GM21529 (cell line): ENCODE measurements around the gene TRAM2.

ENCODE experiments used
- ATAC-seq: cut with Tn5 transposase; IDR thresholded peaks from one replicate; pipeline ENCODE4 v1.9.1; 2021; ENCODE audit not compliant: unreplicated experiment

Gene TRAM2

DNA sequence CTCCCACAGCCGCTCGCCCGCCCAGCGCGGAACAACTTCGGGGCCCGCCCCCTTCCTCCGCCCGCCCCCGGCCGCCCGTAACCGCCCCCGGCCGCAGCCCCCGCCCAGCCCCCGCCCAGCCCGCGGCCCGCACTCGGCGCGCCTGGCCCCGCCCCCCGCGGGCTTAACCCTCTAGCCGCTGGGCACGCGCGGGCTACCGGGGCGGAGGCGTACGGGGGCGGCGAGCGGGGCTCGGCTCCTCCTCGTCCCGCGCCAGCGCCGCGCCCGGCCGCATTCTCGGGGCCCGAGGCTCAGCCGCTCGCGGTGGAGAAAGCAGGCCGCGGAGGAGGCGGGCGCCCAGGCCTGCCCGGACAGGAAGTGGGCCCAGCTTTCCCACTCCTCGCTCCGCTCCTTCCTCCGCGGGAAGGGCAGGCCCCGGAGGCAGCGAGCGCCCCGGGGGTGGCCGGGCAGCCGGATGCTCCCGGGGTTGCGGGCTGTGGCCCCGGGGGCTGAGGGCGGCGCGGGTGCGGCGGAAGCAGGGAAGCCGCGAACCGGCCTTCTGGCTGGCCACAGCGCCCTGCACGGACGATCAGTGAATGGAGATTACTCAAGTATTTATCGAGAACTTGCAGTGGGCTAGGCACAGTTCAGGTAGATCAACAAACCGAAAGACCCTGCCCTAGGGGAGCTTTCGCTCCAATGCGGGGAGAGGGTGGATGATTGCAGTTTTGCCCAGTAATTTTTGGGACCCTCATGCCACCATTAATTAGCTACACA is at the start of gene TRAM2:
Gene TRAM2 (minus strand): TSS at position 39 of the 756 bp plus-strand sequence. CDS start 145 bp downstream, outside the sequence.
- ATAC-seq, result peak; percentile 50

DNA sequence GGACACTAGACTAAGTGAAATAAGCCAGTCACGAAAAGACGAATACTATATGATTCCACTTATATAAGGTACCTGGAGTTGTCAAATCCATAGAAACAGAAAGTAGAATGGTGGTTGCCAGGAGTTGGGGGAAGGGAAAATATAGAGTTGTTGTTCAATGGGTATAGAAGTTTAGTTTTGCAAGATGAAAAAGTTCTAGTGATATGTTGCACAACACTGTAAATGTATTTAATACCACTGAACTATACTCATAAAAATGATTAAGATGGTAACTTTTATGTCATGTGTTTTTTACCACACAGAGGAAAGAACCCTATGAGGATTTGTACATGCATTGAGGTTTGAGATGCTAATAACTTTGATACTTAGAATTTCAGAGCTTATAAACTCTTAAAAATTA is 46.0 kb upstream of the TRAM2 start:
- ATAC-seq, result no peak

DNA sequence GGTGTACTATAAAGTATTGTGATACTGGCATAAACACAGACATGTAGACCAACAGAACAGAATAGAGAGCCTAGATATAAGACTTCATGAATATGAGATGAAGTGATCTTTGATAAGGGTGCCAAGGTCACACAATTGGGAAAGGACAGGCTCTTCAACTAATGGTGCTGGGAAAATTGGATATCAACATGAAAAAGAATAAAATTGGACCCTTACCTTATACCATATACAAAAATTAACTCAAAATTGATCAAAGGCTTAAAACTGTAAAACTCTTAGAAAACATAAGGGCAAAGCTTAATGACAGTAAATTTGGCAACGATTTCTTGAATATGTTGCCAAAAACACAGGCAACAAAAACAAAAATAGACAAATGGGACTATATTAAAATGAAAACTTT is 44.8 kb upstream of the TRAM2 start:
- ATAC-seq, result no peak

DNA sequence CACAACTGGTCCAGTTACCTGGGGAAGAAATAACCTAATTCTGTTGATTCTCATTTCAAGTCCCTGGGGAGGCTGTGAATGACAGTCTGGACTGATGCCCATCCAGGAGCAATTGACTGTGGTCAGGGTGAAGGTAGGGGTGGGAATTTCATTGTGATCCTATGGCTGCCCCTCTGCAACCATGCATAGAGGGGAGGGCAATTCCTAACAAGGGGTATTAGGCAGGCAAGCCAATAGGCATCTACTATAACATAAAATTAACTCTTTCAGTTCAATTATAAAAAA is 44.0 kb upstream of the TRAM2 start:
- no peak for ATAC-seq

- no peak for ATAC-seq
These were observed 43.4 kb upstream of the TRAM2 start for GRCh38 chr6:52620055-52620905.

DNA sequence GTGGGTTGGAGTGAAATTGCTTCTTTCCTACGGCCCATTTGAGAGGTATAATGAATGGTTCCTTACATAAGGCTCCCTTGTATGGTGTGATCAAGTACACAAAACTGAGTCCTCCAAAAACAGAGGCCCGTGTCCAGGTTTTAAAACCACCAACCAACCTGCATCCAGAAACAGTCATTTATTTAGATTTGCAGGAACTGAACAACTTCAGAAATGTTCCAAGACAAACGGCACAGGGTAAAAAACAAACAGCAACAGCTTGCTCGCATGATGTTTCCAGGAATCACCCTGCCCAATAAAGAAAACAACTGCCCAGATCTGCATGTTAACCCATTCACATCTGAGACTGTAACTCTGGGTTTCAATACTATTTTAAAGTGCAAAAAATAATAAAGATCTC is 40.2 kb upstream of the TRAM2 start:
- no peak for ATAC-seq

- no peak for ATAC-seq
These were observed 39.3 kb upstream of the TRAM2 start for GRCh38 chr6:52616059-52616690.

GRCh38 chr6:52612336-52613054 is 35.6 kb upstream of the TRAM2 start:
- ATAC-seq, result no peak

GRCh38 chr6:52611833-52612232 is 35.0 kb upstream of the TRAM2 start:
- ATAC-seq, result no peak

- no peak for ATAC-seq
These were observed 34.0 kb upstream of the TRAM2 start for GRCh38 chr6:52610745-52611355.

DNA sequence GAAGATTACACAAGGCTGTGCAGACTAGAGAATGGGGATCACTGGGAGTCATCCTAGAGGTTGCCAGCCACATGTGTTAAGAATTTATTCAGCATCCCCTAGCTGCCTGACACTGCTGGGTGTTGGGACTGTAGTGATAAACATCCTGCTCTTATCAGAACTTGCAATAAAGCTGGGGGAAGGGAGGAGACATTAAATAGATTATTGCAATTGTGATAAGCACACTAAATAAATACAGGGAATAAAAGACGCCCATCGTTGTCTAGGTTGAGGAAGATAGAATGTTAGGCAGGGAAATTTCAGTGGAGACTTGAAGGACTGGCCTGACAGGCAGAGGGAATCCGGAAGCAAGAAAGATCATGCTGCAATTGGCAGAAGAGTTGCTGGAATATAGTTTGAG is 33.2 kb upstream of the TRAM2 start:
- ATAC-seq, result no peak

- ATAC-seq, result no peak
These were observed 28.8 kb upstream of the TRAM2 start for GRCh38 chr6:52605610-52606185.

DNA sequence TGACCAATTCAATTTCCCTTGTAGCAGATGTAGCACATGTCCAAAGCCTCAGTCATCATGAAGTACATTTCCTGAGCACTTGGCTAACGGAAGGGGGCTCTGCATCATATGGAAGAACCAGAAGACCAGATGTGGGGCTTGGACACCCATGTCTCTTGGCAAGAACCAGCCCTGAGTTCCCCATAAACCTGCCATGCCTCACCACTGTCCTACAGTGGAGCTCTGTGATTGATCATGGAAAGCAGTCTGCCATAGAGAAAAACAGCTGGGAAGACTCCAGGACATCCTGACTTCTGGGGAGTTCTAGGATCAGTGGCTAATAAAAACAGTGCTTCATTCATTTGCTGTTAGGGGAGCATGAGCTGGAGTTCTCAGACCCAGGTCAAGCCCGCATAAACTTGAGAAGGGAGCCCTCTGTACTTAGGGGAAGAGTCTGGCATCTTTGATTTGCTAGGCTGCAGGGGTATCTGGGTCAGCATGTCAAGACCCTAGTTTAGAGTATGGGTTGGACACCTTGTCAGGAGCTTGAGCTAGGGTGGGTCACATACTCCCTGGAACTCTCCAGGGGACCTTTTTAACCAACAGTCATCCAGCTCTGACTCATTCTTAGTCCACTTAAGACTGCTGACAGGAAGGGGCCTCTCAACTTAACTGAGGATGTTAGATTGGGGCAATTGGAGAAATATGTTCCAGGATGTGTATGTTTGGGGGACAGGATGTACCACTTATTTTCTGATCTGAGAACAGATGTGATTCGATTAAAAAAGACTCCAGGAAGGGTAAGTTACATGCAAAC is 26.3 kb upstream of the TRAM2 start:
- no peak for ATAC-seq

- ATAC-seq, result no peak
These were observed 21.9 kb upstream of the TRAM2 start for GRCh38 chr6:52598824-52599190.

DNA sequence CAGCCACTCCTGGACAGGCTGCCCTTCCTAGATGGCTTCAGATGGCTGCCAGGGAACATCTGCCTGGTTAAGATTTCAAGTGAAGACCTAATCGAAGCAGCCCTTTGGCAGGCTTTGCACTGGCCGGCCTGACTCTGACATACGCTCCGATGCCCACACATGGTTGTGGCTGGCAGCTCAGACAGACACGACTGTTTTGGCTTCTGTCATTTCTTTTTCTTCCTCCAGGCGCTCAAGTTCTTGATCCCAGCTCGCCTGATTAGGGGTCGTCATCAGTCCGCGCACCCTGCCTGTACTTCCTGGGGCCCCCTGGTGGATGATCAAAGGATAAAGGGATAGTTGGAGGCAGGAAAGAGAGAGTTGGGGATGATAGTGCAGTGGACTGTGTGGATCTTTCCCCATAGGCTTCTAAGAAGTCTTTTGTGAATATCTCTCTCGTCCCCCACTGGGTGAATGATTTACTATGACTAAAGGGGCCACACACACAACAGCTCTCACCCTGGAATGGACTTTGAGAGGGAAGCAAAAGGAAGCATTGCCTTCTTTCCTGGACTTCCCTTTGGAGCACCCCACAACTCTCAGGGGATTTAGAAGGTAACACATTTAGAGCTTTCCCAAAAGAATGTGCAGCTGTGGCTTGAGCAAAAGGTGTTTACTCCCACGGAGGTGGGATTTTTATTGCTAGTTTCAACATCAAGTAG is 21.4 kb upstream of the TRAM2 start:
- ATAC-seq, result no peak

- ATAC-seq, result no peak
These were observed 20.9 kb upstream of the TRAM2 start for GRCh38 chr6:52597738-52598122.

DNA sequence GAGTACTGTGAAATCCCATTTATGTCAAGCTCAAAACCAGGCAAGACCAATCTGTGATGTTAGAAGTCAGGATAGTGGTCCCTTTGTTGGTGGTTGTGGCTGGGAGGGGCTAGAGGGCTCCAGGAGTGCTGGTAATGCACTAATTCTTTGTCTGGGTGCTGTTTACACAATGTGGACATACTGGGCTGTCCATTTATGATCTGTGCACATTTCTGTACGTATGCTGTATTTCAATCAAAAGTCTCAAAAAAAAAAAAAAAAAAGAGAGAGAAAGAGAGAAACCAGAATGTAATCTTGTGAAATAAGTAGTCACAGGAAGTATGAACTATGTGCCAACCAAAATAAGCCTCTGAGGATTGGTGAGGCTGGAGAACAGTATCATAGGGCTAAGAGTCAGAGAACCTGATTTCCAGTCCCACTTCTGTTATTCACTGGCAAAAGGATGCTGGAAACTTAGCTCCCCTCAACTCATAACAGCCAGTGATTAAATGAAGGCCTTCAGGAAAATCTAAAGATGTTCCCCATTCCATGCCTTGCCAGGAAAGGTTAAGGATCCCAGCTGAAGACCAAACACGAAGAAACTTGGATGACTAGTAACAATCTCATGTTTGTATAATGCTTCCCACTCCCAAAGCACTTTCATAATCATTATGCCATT is 19.6 kb upstream of the TRAM2 start:
- ATAC-seq, result no peak

- peak; percentile 64 for ATAC-seq
These were observed 18.9 kb upstream of the TRAM2 start for GRCh38 chr6:52595796-52596130.
